H9 (cell line): ENCODE results near the gene BACE2. TPM values are rescaled to one million over a fixed set of nuclear protein-coding genes. Genes with fewer than 3 reads are reported as not detected.

ENCODE experiments used
- DNase-seq: peaks from one replicate; pipeline ENCODE4 v3.0.0-alpha.2; 2017
- H2AFZ ChIP-seq: one replicate; pipeline ENCODE4 v1.6.1; 2013; ENCODE audit warnings: mild to moderate bottlenecking, low read length, control low read depth, moderate library complexity
- H2AK5ac ChIP-seq: 2 replicates; pipeline ENCODE4 v1.6.1; 2013; ENCODE audit warnings: low read length, control low read depth, mixed read lengths; ENCODE audit not compliant: insufficient read length
- H2BK120ac ChIP-seq: one replicate; pipeline ENCODE4 v1.6.1; 2013; ENCODE audit warnings: low read depth, mild to moderate bottlenecking, low read length, control low read depth, inconsistent platforms; ENCODE audit not compliant: poor library complexity, severe bottlenecking
- H2BK12ac ChIP-seq: 2 replicates; pipeline ENCODE4 v1.6.1; 2013; ENCODE audit warnings: low read length, control low read depth, mixed read lengths, low read depth; ENCODE audit not compliant: insufficient read length
- H2BK15ac ChIP-seq: 2 replicates; pipeline ENCODE4 v1.6.1; 2013; ENCODE audit warnings: low read depth, low read length, control low read depth
- H2BK20ac ChIP-seq: one replicate; pipeline ENCODE4 v1.6.1; 2013; ENCODE audit warnings: low read depth, mild to moderate bottlenecking, low read length, control low read depth, inconsistent platforms; ENCODE audit not compliant: poor library complexity, severe bottlenecking
- H2BK5ac ChIP-seq: 2 replicates; pipeline ENCODE4 v1.6.1; 2013; ENCODE audit warnings: low read length, control low read depth, mixed read lengths; ENCODE audit not compliant: insufficient read length
- H3K14ac ChIP-seq: 2 replicates; pipeline ENCODE4 v1.6.1; 2013; ENCODE audit warnings: low read length, control low read depth; ENCODE audit not compliant: insufficient read depth
- H3K18ac ChIP-seq: 2 replicates; pipeline ENCODE4 v1.6.1; 2013; ENCODE audit warnings: low read depth, mild to moderate bottlenecking, mixed read lengths, low read length, control low read depth; ENCODE audit not compliant: insufficient read length
- H3K23ac ChIP-seq: 2 replicates; pipeline ENCODE4 v1.6.1; 2013; ENCODE audit warnings: low read length, control low read depth, mixed read lengths, low read depth; ENCODE audit not compliant: insufficient read length
- H3K23me2 ChIP-seq: 2 replicates; pipeline ENCODE4 v1.6.1; 2013; ENCODE audit warnings: low read depth, mild to moderate bottlenecking, mixed read lengths, low read length, control low read depth; ENCODE audit not compliant: insufficient read length, poor library complexity, severe bottlenecking
- H3K27ac ChIP-seq: 2 replicates; pipeline ENCODE4 v1.5.1; 2013; ENCODE audit warnings: low read length, control low read depth, mixed read lengths, low read depth; ENCODE audit not compliant: insufficient read length
- H3K27me3 ChIP-seq: 2 replicates; pipeline ENCODE4 v1.6.1; 2013; ENCODE audit warnings: low read length, control low read depth, inconsistent platforms; ENCODE audit not compliant: insufficient read depth
- H3K4ac ChIP-seq: 2 replicates; pipeline ENCODE4 v1.6.1; 2013; ENCODE audit warnings: low read depth, mild to moderate bottlenecking, control low read depth, inconsistent platforms, low read length, moderate library complexity
- H3K4me1 ChIP-seq: 2 replicates; pipeline ENCODE4 v1.6.1; 2013; ENCODE audit warnings: low read length, control low read depth, inconsistent platforms; ENCODE audit not compliant: insufficient read depth
- H3K4me2 ChIP-seq: 2 replicates; pipeline ENCODE4 v1.6.1; 2013; ENCODE audit warnings: low read length, control low read depth, mixed read lengths; ENCODE audit not compliant: insufficient read length, insufficient read depth
- H3K56ac ChIP-seq: 2 replicates; pipeline ENCODE4 v1.6.1; 2013; ENCODE audit warnings: low read depth, mild to moderate bottlenecking, mixed read lengths, low read length, control low read depth; ENCODE audit not compliant: insufficient read length
- H3K79me1 ChIP-seq: 2 replicates; pipeline ENCODE4 v1.6.1; 2013; ENCODE audit warnings: low read depth, mild to moderate bottlenecking, moderate library complexity, low read length, control low read depth, inconsistent platforms; ENCODE audit not compliant: insufficient read depth, poor library complexity, severe bottlenecking
- H3K79me2 ChIP-seq: 2 replicates; pipeline ENCODE4 v1.6.1; 2013; ENCODE audit warnings: low read length, control low read depth, inconsistent platforms; ENCODE audit not compliant: insufficient read depth
- H3K9ac ChIP-seq: 2 replicates; pipeline ENCODE4 v1.6.1; 2013; ENCODE audit warnings: low read length, control low read depth, mixed read lengths; ENCODE audit not compliant: insufficient read length; ENCODE audit errors: extremely low read depth
- H3K9me3 ChIP-seq: one replicate; pipeline ENCODE4 v1.6.1; 2013; ENCODE audit warnings: low read depth, low read length, inconsistent platforms; ENCODE audit not compliant: control insufficient read depth
- H3T11ph ChIP-seq: one replicate; pipeline ENCODE4 v1.6.1; 2013; ENCODE audit warnings: mild to moderate bottlenecking, low read length, control low read depth, inconsistent platforms
- H4K20me1 ChIP-seq: one replicate; pipeline ENCODE4 v1.6.1; 2013; ENCODE audit not compliant: control insufficient read depth, insufficient read length, insufficient read depth
- H4K5ac ChIP-seq: 2 replicates; pipeline ENCODE4 v1.6.1; 2013; ENCODE audit warnings: low read depth, mild to moderate bottlenecking, mixed read lengths, low read length, control low read depth; ENCODE audit not compliant: insufficient read length
- H4K8ac ChIP-seq: replicated peaks from 2 replicates; pipeline ENCODE4 v1.6.1; 2013; ENCODE audit warnings: low read length, control low read depth, mixed read lengths, low read depth; ENCODE audit not compliant: insufficient read length
- H4K91ac ChIP-seq: 2 replicates; pipeline ENCODE4 v1.6.1; 2013; ENCODE audit warnings: low read depth, mild to moderate bottlenecking, moderate library complexity, mixed read lengths, low read length, control low read depth; ENCODE audit not compliant: insufficient read length
- H3K27ac Mint-ChIP-seq, 3 experiments: 2 replicates in 2 of 3; 3 replicates in 1 of 3; pipeline ENCODE4 v1.8.0; 2020 to 2021; ENCODE audit warnings: mixed read lengths in 3 of 3, mild to moderate bottlenecking in 1 of 3, moderate library complexity in 1 of 3
- H3K27me3 Mint-ChIP-seq: 2 replicates; pipeline ENCODE4 v1.8.0; 2021; ENCODE audit warnings: low read depth, mild to moderate bottlenecking, moderate library complexity, mixed read lengths
- H3K36me3 Mint-ChIP-seq, 3 experiments: 2 replicates in 2 of 3; 3 replicates in 1 of 3; pipeline ENCODE4 v1.8.0; 2020 to 2021; ENCODE audit warnings: low read depth in 3 of 3, mixed read lengths in 3 of 3; ENCODE audit not compliant: insufficient read depth in 1 of 3
- H3K4me1 Mint-ChIP-seq, 2 experiments: 2 replicates each; pipeline ENCODE4 v1.8.0; 2020; ENCODE audit warnings: mixed read lengths in 2 of 2
- H3K4me3 Mint-ChIP-seq, 2 experiments: 2 replicates in 1 of 2; 3 replicates in 1 of 2; pipeline ENCODE4 v1.8.0; 2020 to 2021; ENCODE audit warnings: mild to moderate bottlenecking in 2 of 2, mixed read lengths in 2 of 2, moderate library complexity in 1 of 2
- H3K9me3 Mint-ChIP-seq, 2 experiments: 2 replicates in 1 of 2; 3 replicates in 1 of 2; pipeline ENCODE4 v1.8.0; 2020; ENCODE audit warnings: mild to moderate bottlenecking in 2 of 2, mixed read lengths in 2 of 2, moderate library complexity in 1 of 2
- CTCF ChIP-seq: fragments of 200-600 bp; sonication (generic); conservative IDR thresholded peaks from 3 replicates; pipeline ENCODE4 v1.8.0; 2021; ENCODE audit warnings: antibody characterized with exemption, mild to moderate bottlenecking
- WGBS: extraction: QIAGEN DNeasy Blood & Tissue Kit; methylation state at CpG from one replicate; pipeline ENCODE4 v1.1.7; 2013; ENCODE audit warnings: missing lambda C conversion rate, low lambda C conversion rate, mixed read lengths; ENCODE audit not compliant: insufficient read length; ENCODE audit errors: extremely low coverage; 5-methylcytosine and 5-hydroxymethylcytosine counted together
- total RNA-seq: library from RNA; stranded (reverse); gene quantifications from 2 replicates; pipeline ENCODE4 v1.2.1, GENCODE V29; 2021

Gene BACE2
- total RNA-seq, 1 experiment from 2014 or later: 8.0 TPM

GRCh38 chr21:41226853-41227252, 58.9 kb downstream of the BACE2 start:
- WGBS: no CpG with 5 or more reads among the region's 8 CpGs
- 0 out of 7 replicates have a peak overlapping the region, but pooled peaks of 2 of the 3 experiments have one; percentile 12 to 36 for H3K27ac Mint-ChIP-seq

More at GRCh38 chr21:41226853-41227252, 58.9 kb downstream of the BACE2 start:
- H3K4me1 Mint-ChIP-seq: peaks cover 10 to 12% of the 10 kb centered on the region in 2 experiments
- H3T11ph ChIP-seq: no peak overlapping the region
- H3K79me2 ChIP-seq: no peaks in the 10 kb centered on the region
- H3K27me3 ChIP-seq: no peaks in the 10 kb centered on the region
- H3K23ac ChIP-seq: no peak overlapping the region
- H3K27ac ChIP-seq: no peak overlapping the region
- H2AFZ ChIP-seq: no peak overlapping the region
- H3K9me3 Mint-ChIP-seq: no peaks in the 10 kb centered on the region; a peak in 2 of 5 replicates
- no peak overlapping the region for H2BK12ac ChIP-seq
- H3K4me1 ChIP-seq: peaks cover 1% of the 10 kb centered on the region; the same call in 1 of the 2 replicates
- peaks cover 2 to 5% (median 4%) of the 10 kb centered on the region in 3 experiments; a peak in 5 of 7 replicates for H3K36me3 Mint-ChIP-seq
- no peak for TF ChIP-seq CTCF
- no peak overlapping the region for H4K5ac ChIP-seq
- H3K18ac ChIP-seq: no peak overlapping the region
- no peaks in the 10 kb centered on the region for H3K23me2 ChIP-seq
- no peak overlapping the region for H2BK15ac ChIP-seq
- no peaks in the 10 kb centered on the region for H3K9me3 ChIP-seq
- no peak overlapping the region for H2BK120ac ChIP-seq
- no peak overlapping the region for H3K4me2 ChIP-seq
- H4K20me1 ChIP-seq: no peaks in the 10 kb centered on the region
- no peak overlapping the region for H2BK5ac ChIP-seq
- no peaks in the 10 kb centered on the region; the same call in 1 of the 2 replicates for H3K27me3 Mint-ChIP-seq
- no peak overlapping the region for H3K14ac ChIP-seq
- H2AK5ac ChIP-seq: no peak overlapping the region
- H4K91ac ChIP-seq: no peak overlapping the region
- H2BK20ac ChIP-seq: no peak overlapping the region
- no peak overlapping the region for H3K56ac ChIP-seq
- no peak overlapping the region for H4K8ac ChIP-seq
- no peak for DNase-seq
- no peak overlapping the region for H3K4me3 Mint-ChIP-seq
- H3K4ac ChIP-seq: no peak overlapping the region
- H3K9ac ChIP-seq: no peak overlapping the region
- H3K79me1 ChIP-seq: no peaks in the 10 kb centered on the region
